HL-60 (cell line): ENCODE measurements around the gene MTX2.

Experiments
- DNase-seq, 2 experiments: peaks; one replicate each; pipeline ENCODE4 v3.0.0-alpha.2; 2010 to 2020; ENCODE audit warnings: low read depth in 1 of 2, low spot score in 1 of 2
- H3K27ac ChIP-seq: fragments of 250-450 bp; sonication (Bioruptor Pico); replicated peaks from 2 replicates; pipeline ENCODE4 v1.5.1; 2020; ENCODE audit warnings: mild to moderate bottlenecking, moderate library complexity
- H3K27me3 ChIP-seq: fragments of 250-450 bp; sonication (Bioruptor Pico); 2 replicates; pipeline ENCODE4 v1.5.1; 2021; ENCODE audit warnings: mild to moderate bottlenecking, moderate library complexity; ENCODE audit not compliant: insufficient read depth, poor library complexity, severe bottlenecking
- H3K4me3 ChIP-seq: replicated peaks from 2 replicates; pipeline ENCODE4 v1.5.1; 2011; ENCODE audit warnings: mild to moderate bottlenecking, control low read depth, low read length; ENCODE audit not compliant: insufficient read depth
- CTCF ChIP-seq: IDR thresholded peaks from one replicate; pipeline ENCODE4 v1.5.1; 2011; ENCODE audit warnings: low read length, control low read depth, inconsistent platforms; ENCODE audit not compliant: insufficient read depth
- GABPA ChIP-seq: IDR thresholded peaks from 2 replicates; pipeline ENCODE4 v1.6.1; 2012; ENCODE audit warnings: low read depth
- POLR2AphosphoS5 ChIP-seq: IDR thresholded peaks from 2 replicates; pipeline ENCODE4 v1.6.1; 2012; ENCODE audit warnings: low read depth
- REST ChIP-seq: IDR thresholded peaks from 2 replicates; pipeline ENCODE4 v1.6.1; 2012; ENCODE audit warnings: low read depth; ENCODE audit not compliant: insufficient replicate concordance
- SPI1 ChIP-seq: IDR thresholded peaks from 2 replicates; pipeline ENCODE4 v1.6.1; 2012; ENCODE audit warnings: low read depth, mild to moderate bottlenecking, borderline replicate concordance

MTX2 gene

GRCh38 chr2:176234940-176235339 lies 34.3 kb upstream of the MTX2 start:
- no peak overlapping the region for H3K4me3 ChIP-seq

GRCh38 chr2:176237456-176237855 lies 31.8 kb upstream of the MTX2 start:
- Histone ChIP-seq H3K27ac (no peak overlapping the region), H3K27me3 (peaks cover 15% of the 10 kb centered on the region), H3K4me3 (no peak overlapping the region)
- DNase-seq = no peak
- no peak for TF ChIP-seq CTCF
- no peak for TF ChIP-seq POLR2AphosphoS5

More at GRCh38 chr2:176234940-176235339, 34.3 kb upstream of the MTX2 start:
- Histone ChIP-seq H3K27me3 (peaks cover 14% of the 10 kb centered on the region), H3K27ac (no peak overlapping the region)
- TF ChIP-seq REST = no peak
- TF ChIP-seq CTCF = no peak
- TF ChIP-seq SPI1 = no peak
- TF ChIP-seq POLR2AphosphoS5 = no peak
- TF ChIP-seq GABPA = no peak
- DNase-seq = no peak

GRCh38 chr2:176239031-176239430 lies 30.2 kb upstream of the MTX2 start:
- no peak overlapping the region for H3K4me3 ChIP-seq
- peaks cover 12% of the 10 kb centered on the region for H3K27me3 ChIP-seq
- no peak overlapping the region for H3K27ac ChIP-seq
- TF ChIP-seq SPI1 (no peak), POLR2AphosphoS5 (no peak), CTCF (no peak), REST (no peak), GABPA (no peak)
- no peak for DNase-seq

GRCh38 chr2:176240301-176240700 lies 28.9 kb upstream of the MTX2 start:
- Histone ChIP-seq H3K27ac (no peak overlapping the region), H3K27me3 (peaks cover 12% of the 10 kb centered on the region), H3K4me3 (no peak overlapping the region)
- TF ChIP-seq REST (no peak), GABPA (no peak), SPI1 (no peak), CTCF (no peak), POLR2AphosphoS5 (no peak)
- no peak for DNase-seq
